CD8-positive, alpha-beta memory T cell (primary cell): ENCODE measurements around the gene C6orf118. TPM values are rescaled to one million over a fixed set of nuclear protein-coding genes. Genes with fewer than 3 reads are reported as not detected.

Experiments used
- CTCF ChIA-PET: fragments of 350-600 bp; sonication (Branson Sonifier 250); formaldehyde crosslinking; loops from one replicate; lab custom pipeline; 2021; ENCODE audit warnings: antibody characterized with exemption; lab: Charles Lee
- POLR2A ChIA-PET: fragments of 350-600 bp; sonication (Branson Sonifier 250); formaldehyde crosslinking; loops from one replicate; lab custom pipeline; 2021; ENCODE audit warnings: antibody characterized with exemption; lab: Charles Lee
- DNase-seq, 5 donors: peaks; one replicate each; pipeline versions ENCODE4 v3.0.0 to v3.0.0-alpha.2; 2020 to 2022; ENCODE audit warnings: mixed read lengths in 1 of 5
- H3K27ac ChIP-seq: one replicate; pipeline ENCODE4 v1.7.0; 2013; ENCODE audit warnings: low read depth, mild to moderate bottlenecking, low read length, moderate library complexity
- H3K27me3 ChIP-seq: 2 replicates; pipeline ENCODE4 v1.7.0; 2013; ENCODE audit warnings: low read length, mild to moderate bottlenecking; ENCODE audit not compliant: insufficient read depth, poor library complexity, severe bottlenecking
- H3K36me3 ChIP-seq: 2 replicates; pipeline ENCODE4 v1.7.0; 2013; ENCODE audit warnings: mild to moderate bottlenecking, low read length, moderate library complexity; ENCODE audit not compliant: insufficient read depth
- H3K4me1 ChIP-seq: 2 replicates; pipeline ENCODE4 v1.7.0; 2013; ENCODE audit warnings: mild to moderate bottlenecking, low read length, moderate library complexity; ENCODE audit not compliant: insufficient read depth
- H3K4me3 ChIP-seq: 2 replicates; pipeline ENCODE4 v1.7.0; 2013; ENCODE audit warnings: mild to moderate bottlenecking, low read length
- H3K9me3 ChIP-seq: 2 replicates; pipeline ENCODE4 v1.7.0; 2013; ENCODE audit warnings: mild to moderate bottlenecking, low read length
- H3K27ac Mint-ChIP-seq, 8 donors: one replicate each; pipeline ENCODE4 v1.8.0; 2020 to 2021; ENCODE audit warnings: mixed read lengths in 8 of 8, mild to moderate bottlenecking in 6 of 8, inconsistent platforms in 3 of 8, moderate library complexity in 3 of 8
- H3K27me3 Mint-ChIP-seq, 2 donors: one replicate each; pipeline ENCODE4 v1.8.0; 2020 to 2021; ENCODE audit warnings: mixed read lengths in 2 of 2, mild to moderate bottlenecking in 1 of 2, moderate library complexity in 1 of 2
- H3K36me3 Mint-ChIP-seq, 3 donors: one replicate each; pipeline ENCODE4 v1.8.0; 2020 to 2021; ENCODE audit warnings: mixed read lengths in 3 of 3, inconsistent platforms in 1 of 3, mild to moderate bottlenecking in 1 of 3
- H3K4me1 Mint-ChIP-seq, 3 donors: one replicate each; pipeline ENCODE4 v1.8.0; 2020 to 2021; ENCODE audit warnings: mixed read lengths in 3 of 3, inconsistent platforms in 1 of 3, mild to moderate bottlenecking in 1 of 3
- H3K4me3 Mint-ChIP-seq, 7 donors: one replicate each; pipeline ENCODE4 v1.8.0; 2020 to 2021; ENCODE audit warnings: mixed read lengths in 7 of 7, mild to moderate bottlenecking in 6 of 7, moderate library complexity in 4 of 7, inconsistent platforms in 2 of 7
- H3K9me3 Mint-ChIP-seq, 5 donors: one replicate each; pipeline ENCODE4 v1.8.0; 2020 to 2022; ENCODE audit warnings: mixed read lengths in 5 of 5, mild to moderate bottlenecking in 3 of 5, moderate library complexity in 2 of 5, inconsistent platforms in 1 of 5
- polyA plus RNA-seq: library from polyadenylated mRNA; unstranded; fragments of 300-500 nt; fragmentation: Illumina TruSeq; gene quantifications from one replicate; pipeline ENCODE4 v1.2.3, GENCODE V29; 2021
- total RNA-seq, 2 experiments: library from RNA; stranded (reverse); gene quantifications; one replicate each; pipeline ENCODE4 v1.2.3, GENCODE V29; 2021

The C6orf118 gene
- total and polyA plus RNA-seq, 3 experiments from 2014 or later = not detected

GRCh38 chr6:165236326-165236725 is 73.1 kb downstream of the C6orf118 start:
- no peak for DNase-seq
- ChIA-PET CTCF (no interaction called here), POLR2A (no interaction called here)
- Histone ChIP-seq H3K27ac (no peak overlapping the region), H3K36me3 (no peaks in the 10 kb centered on the region), H3K9me3 (no peaks in the 10 kb centered on the region), H3K4me1 (no peaks in the 10 kb centered on the region), H3K4me3 (no peak overlapping the region), H3K27me3 (no peaks in the 10 kb centered on the region)
- Mint-ChIP-seq H3K27me3 (no peaks in the 10 kb centered on the region), H3K9me3 (peaks cover 18 to 27% (median 21%) of the 10 kb centered on the region in 5 donors), H3K36me3 (peaks cover 0 to 4% (median 0%) of the 10 kb centered on the region in 3 donors), H3K4me3 (no peak overlapping the region), H3K4me1 (no peaks in the 10 kb centered on the region), H3K27ac (no peak overlapping the region)

- H3K9me3 ChIP-seq = no peaks in the 10 kb centered on the region
- peaks cover 12 to 30% (median 19%) of the 10 kb centered on the region in 5 donors for H3K9me3 Mint-ChIP-seq
- no peak for DNase-seq
- H3K27ac ChIP-seq = no peak overlapping the region
- peaks cover 0 to 4% (median 0%) of the 10 kb centered on the region in 3 donors for H3K36me3 Mint-ChIP-seq
- H3K4me1 Mint-ChIP-seq = no peaks in the 10 kb centered on the region
- H3K4me1 ChIP-seq = no peaks in the 10 kb centered on the region
- no peaks in the 10 kb centered on the region for H3K36me3 ChIP-seq
- CTCF ChIA-PET = no interaction called here
- no peak overlapping the region for H3K4me3 Mint-ChIP-seq
- no peak overlapping the region for H3K27ac Mint-ChIP-seq
- H3K27me3 Mint-ChIP-seq = no peaks in the 10 kb centered on the region
- no peaks in the 10 kb centered on the region for H3K27me3 ChIP-seq
- POLR2A ChIA-PET = no interaction called here
- H3K4me3 ChIP-seq = no peak overlapping the region
Observed at GRCh38 chr6:165232731-165233488, 76.5 kb downstream of the C6orf118 start.

- ChIA-PET CTCF (no interaction called here), POLR2A (no interaction called here)
- Mint-ChIP-seq H3K4me3 (no peak overlapping the region), H3K9me3 (peaks cover 7 to 26% (median 17%) of the 10 kb centered on the region in 5 donors), H3K4me1 (no peaks in the 10 kb centered on the region), H3K27me3 (no peaks in the 10 kb centered on the region), H3K36me3 (peaks cover 0 to 4% (median 0%) of the 10 kb centered on the region in 3 donors), H3K27ac (no peak overlapping the region)
- no peaks in the 10 kb centered on the region for H3K4me1 ChIP-seq
- H3K27me3 ChIP-seq = no peaks in the 10 kb centered on the region
- H3K9me3 ChIP-seq = no peaks in the 10 kb centered on the region
- H3K36me3 ChIP-seq = no peaks in the 10 kb centered on the region
- no peak for DNase-seq
- no peak overlapping the region for H3K4me3 ChIP-seq
- no peak overlapping the region for H3K27ac ChIP-seq
Observed at GRCh38 chr6:165231581-165232561, 77.5 kb downstream of the C6orf118 start.

GRCh38 chr6:165231177-165231576 is 78.2 kb downstream of the C6orf118 start:
- H3K27ac Mint-ChIP-seq = no peak overlapping the region
- H3K27me3 Mint-ChIP-seq = no peaks in the 10 kb centered on the region
- Histone ChIP-seq H3K4me3 (no peak overlapping the region), H3K27ac (no peak overlapping the region), H3K4me1 (no peaks in the 10 kb centered on the region), H3K27me3 (no peaks in the 10 kb centered on the region), H3K9me3 (no peaks in the 10 kb centered on the region), H3K36me3 (no peaks in the 10 kb centered on the region)
- H3K9me3 Mint-ChIP-seq = peaks cover 9 to 24% (median 19%) of the 10 kb centered on the region in 5 donors
- no peaks in the 10 kb centered on the region for H3K4me1 Mint-ChIP-seq
- ChIA-PET POLR2A (no interaction called here), CTCF (no interaction called here)
- no peak overlapping the region for H3K4me3 Mint-ChIP-seq
- peaks cover 0 to 4% (median 0%) of the 10 kb centered on the region in 3 donors for H3K36me3 Mint-ChIP-seq
- DNase-seq = no peak
